Omental fat pad (tissue), 4 donors: Measurements from ENCODE around the gene ELOVL4. TPM values are rescaled to one million over a fixed set of nuclear protein-coding genes. Genes with fewer than 3 reads are reported as not detected.

Source experiments
- ATAC-seq: fragments of 150-250 bp; one replicate; pipeline ENCODE4 v1.9.1; 2016; ENCODE audit warnings: mild to moderate bottlenecking, moderate library complexity; ENCODE audit not compliant: low FRiP score
- DNase-seq: peaks from one replicate; pipeline ENCODE4 v3.0.0-alpha.2; 2019; ENCODE audit warnings: low spot score
- CTCF ChIP-seq, 3 donors: fragments of 450-650 bp; IDR thresholded peaks; one replicate each; pipeline ENCODE4 v1.5.1; 2016 to 2017; ENCODE audit warnings: antibody characterized with exemption in 3 of 3, mild to moderate bottlenecking in 3 of 3, moderate library complexity in 2 of 3
- total RNA-seq, 4 donors: library from RNA; depleted of rRNA; stranded (reverse); fragments of >200 nt; gene quantifications; one replicate each; pipeline ENCODE4 v1.1.0, GENCODE V29; 2016

Gene ELOVL4
- total RNA-seq, 4 donors from 2014 or later = 0.19 to 0.95 (median 0.37) TPM

- TF ChIP-seq CTCF (IDR thresholded peaks at IDR 0.05) = no peak
- ATAC-seq = no peak
- DNase-seq = no peak
Observed at GRCh38 chr6:79872303-79872702, 75.0 kb downstream of the ELOVL4 start.

- TF ChIP-seq CTCF (IDR thresholded peaks at IDR 0.05) = peak in 1 of 3 donors; percentile 88
- ATAC-seq = peak; percentile 92
- peak; percentile 36 for DNase-seq
Observed at GRCh38 chr6:79869600-79870084, 77.7 kb downstream of the ELOVL4 start.

- no peak for ATAC-seq
- TF ChIP-seq CTCF (IDR thresholded peaks at IDR 0.05) = no peak
- DNase-seq = no peak
Observed at GRCh38 chr6:79869184-79869583, 78.2 kb downstream of the ELOVL4 start.

- no peak for TF ChIP-seq CTCF (IDR thresholded peaks at IDR 0.05)
- DNase-seq (no peak), ATAC-seq (no peak)
Observed at GRCh38 chr6:79868098-79868722, 79.1 kb downstream of the ELOVL4 start.

Other genes with a start within 250 kb of the ELOVL4 start
- gene TTK, start 57.1 kb upstream of the ELOVL4 start, total RNA-seq = 1 to 10 TPM in 1 of 4 donors, under 1 TPM in 1, not detected in 2; 0.19 to 2.9 TPM
- gene BCKDHB, start 159.1 kb upstream of the ELOVL4 start, total RNA-seq = 10 to 100 TPM in 3 of 4 donors, 1 to 10 TPM in 1; 8.9 to 18.4 (median 16.6) TPM